IPS-11a (cell line): Measurements from ENCODE around the gene SMIM3.
A peak's percentile ranks its signal among the peaks of the same experiment; 100 is the strongest.
"Not testable (repeated sequence)": the region's sequence is repeated elsewhere in the genome, so short reads cannot be mapped to it uniquely, and the experiment has no call there.

Experiments used
- H3K4me3 ChIP-seq: one replicate; pipeline ENCODE4 v1.5.1; 2013; ENCODE audit warnings: low read depth, low read length, control low read depth

Gene SMIM3, protein sequence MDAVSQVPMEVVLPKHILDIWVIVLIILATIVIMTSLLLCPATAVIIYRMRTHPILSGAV

DNA sequence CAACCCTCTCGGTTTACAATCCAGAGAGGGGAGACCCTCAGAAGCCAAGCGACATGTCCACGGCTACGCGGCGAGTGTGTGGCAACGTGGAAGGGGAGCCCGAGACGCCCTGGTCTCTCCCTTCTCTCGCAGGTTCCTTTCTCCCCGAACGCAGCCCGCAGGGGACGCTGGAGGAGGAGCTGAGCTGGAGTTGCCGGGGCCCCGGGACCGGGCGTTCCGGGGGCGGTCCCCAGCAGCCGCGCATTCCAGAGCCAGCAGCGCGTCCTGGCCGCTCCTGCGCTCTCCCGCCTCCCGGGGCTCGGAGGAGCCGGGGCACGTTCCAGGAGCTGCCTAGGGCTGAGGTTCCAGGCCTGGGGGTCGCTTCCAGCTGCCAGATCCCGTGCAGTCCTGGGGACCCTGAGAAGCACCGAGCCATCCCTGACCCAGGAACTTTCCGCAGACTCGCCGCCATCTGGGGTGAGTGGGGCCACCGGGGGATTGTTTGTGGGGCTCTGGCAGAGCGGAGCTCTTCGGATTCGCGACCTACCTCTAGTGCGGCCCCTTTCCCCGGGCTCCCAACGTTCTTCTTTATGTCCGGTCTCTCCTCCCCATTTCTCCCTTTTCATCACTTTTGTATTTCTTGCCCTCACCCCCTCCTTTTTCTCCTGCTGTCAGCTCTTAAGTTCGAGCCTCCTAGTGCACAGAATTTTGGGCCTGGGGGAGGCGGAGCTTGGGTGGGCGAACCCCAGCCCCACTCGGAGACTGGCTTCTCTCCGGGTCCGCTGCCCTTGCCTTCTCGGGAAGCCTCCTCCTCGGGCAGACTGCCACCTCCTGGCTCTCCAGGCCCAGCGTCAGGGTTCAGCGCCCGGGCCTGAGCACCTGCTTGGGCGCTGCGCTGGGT is at the start of gene SMIM3:
Gene SMIM3 (plus strand): TSS at position 241 of the 880 bp plus-strand sequence. CDS start 16,684 bp downstream, outside the sequence.
- peak within 1 kb of the TSS; percentile 72 for H3K4me3 ChIP-seq

DNA sequence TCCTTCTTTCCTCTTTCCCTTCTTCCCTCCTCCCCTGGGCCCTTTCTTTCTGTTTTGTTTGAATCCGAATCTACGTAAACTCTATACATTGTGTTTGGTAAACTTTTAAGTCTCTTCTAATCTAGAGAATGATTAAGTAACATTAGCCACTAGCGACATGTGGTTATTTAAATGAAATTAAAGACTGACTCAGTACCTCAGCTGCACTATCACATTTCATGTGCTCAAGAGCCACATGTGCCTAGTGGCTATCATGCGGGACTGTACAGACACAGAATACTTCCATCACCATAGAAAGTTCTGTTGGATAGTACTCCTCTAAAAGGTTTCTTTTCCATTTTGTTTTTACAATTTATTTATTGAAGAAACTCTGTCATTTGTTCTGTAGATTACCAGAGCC is 48.7 kb upstream of the SMIM3 start:
- no peak overlapping the region for H3K4me3 ChIP-seq

DNA sequence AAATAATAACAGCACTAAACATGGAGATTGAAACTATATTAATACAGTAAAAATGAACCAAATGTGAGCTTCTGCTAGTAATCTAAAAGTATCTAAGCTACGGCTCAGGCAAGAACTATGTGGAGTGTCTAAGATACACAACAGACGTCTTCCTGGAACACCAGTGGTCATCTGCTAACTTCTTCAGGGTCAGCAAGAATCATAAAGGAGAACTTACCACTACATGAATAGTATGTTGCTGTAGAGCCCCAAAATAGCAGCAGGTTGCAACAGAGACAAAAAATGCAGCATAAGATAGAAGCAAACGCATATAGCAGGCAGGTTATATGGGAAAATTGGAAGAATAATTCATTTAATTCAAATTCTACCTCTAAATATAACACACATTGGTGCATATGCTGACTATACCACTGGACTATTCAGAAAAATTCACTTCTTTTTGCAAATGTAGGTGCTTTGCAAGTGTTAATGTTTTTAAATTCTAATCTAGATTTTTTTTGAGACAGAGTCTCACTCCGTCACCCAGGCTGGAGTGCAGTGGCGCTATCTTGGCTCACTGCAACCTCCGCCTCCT is 46.8 kb upstream of the SMIM3 start:
- H3K4me3 ChIP-seq: no peak overlapping the region

DNA sequence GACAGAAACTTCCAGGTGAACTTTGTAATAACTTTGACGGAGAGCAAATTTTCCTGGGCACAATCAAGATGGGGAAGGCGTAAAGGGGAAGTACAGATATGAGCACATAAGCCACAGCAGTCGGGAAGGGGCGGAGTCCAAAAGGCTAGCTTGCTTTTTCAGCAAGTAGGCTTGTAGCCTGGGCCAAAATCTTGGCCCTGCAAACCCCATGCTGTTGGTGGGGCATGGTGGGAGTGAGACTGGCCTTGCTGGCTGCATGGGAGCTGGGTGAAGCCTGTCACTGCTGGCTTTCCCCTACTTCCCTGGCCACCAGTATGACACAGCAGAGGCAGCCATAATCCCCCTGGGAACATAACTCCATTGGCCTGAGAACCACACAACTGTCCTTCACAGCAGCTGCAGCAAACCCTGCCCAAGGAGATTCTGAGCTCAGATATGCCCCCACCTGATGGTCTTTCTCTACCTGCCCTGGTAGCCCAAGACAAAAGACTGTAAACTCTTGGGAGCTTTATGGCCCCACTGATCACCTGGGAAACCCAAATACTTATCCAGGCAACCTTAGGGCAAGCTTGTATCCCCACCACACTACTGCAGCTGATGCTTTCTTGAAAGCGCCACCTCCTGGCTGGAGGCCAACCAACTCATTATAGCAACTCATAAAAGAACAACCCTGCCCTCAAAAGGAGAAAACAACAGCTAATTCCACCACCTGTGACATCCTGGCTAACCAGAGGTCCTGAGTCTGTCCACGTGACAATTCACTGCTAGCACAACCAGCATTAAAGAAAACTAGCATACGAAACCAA is 43.8 kb upstream of the SMIM3 start:
- H3K4me3 ChIP-seq: no peak overlapping the region

DNA sequence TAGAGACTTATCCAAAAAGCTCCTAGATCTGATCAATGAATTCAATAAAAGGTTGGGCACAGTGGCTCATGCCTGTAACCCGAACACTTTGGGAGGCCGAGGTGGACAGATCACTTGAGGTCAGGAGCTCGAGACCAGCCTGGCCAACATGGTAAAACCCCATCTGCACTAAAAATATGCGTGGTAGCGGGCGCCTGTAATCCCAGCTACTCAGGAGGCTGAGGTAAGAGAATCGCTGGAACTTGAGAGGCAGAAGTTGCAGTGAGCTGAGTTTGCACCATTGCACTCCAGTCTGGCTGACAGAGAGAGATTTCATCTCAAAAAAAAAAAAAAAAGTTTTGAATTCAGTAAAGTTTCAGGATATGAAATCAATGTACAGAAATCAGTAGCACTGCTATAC is 39.7 kb upstream of the SMIM3 start:
- H3K4me3 ChIP-seq: no peak overlapping the region

DNA sequence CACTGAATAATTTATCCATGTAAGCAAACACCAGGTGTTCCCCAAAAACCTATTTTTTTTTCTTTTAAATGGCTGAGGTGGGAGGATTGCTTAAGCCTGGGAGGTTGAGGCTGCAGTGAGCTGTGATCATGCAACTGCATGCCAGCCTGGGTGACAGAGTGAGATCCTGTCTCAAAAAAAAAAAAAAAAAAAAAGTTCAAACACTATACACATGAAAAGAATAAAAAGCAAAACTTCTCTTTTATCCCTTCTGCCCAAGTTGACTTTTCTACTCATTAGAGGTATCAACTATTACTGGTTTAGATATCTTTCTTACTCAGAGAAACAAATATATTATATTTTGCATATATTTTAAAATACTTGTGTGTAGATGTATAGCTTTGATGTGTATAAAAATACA is 37.6 kb upstream of the SMIM3 start:
- H3K4me3 ChIP-seq: no peak overlapping the region

DNA sequence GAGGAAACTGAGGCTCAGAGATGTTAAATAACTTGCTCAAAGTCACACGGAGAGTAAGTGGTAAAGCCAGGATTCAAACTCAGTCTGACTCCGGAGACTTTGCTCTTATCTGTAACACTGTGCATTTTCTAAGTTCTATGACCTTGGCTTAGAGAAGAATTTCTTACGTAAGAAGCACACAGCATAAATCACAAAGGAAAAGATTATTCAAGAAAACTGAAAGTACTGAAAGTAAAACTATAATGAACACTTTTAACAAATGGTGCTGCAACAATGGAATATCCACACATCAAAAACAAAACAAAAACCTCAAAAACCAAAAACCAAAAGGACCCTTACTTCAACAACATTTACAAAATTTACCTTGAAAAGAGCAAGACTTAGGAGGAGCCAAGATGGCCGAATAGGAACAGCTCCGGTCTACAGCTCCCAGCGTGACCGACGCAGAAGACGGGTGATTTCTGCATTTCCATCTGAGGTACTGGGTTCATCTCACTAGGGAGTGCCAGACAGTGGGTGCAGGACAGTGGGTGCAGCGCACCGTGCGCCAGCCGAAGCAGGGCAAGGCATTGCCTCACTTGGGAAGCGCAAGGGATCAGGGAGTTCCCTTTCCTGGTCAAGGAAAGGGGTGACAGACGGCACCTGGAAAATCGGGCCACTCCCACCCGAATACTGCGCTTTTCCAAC is 36.0 kb upstream of the SMIM3 start:
- not testable (repeated sequence) for H3K4me3 ChIP-seq

DNA sequence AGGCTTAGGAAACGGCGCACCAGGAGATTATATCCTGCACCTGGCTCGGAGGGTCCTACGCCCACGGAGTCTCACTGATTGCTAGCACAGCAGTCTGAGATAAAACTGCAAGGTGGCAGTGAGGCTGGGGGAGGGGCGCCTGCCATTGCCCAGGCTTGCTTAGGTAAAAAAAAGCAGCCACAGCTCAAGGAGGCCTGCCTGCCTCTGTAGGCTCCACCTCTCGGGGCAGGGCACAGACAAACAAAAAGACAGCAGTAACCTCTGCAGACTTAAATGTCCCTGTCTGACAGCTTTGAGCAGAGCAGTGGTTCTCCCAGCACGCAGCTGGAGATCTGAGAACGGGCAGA is 35.4 kb upstream of the SMIM3 start:
- H3K4me3 ChIP-seq: not testable (repeated sequence)

DNA sequence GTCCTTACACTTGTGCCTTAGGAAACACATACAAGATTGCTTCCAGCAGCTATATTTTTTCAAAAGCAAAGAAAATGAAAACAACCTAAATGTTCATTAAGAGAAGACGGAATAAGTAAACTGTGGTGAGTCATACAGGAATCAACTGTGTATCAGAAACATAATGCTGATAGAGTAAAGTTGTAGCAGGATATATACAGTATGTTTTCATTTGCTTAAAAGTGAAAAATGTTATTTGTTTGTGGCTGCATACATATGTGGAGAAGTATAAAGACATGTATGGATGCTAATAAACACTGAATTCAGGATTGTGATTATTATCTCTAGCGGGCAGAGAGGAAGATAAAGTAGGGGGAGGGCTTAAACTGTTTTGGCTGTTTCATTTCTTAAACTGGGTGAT is 28.1 kb upstream of the SMIM3 start:
- H3K4me3 ChIP-seq: no peak overlapping the region

DNA sequence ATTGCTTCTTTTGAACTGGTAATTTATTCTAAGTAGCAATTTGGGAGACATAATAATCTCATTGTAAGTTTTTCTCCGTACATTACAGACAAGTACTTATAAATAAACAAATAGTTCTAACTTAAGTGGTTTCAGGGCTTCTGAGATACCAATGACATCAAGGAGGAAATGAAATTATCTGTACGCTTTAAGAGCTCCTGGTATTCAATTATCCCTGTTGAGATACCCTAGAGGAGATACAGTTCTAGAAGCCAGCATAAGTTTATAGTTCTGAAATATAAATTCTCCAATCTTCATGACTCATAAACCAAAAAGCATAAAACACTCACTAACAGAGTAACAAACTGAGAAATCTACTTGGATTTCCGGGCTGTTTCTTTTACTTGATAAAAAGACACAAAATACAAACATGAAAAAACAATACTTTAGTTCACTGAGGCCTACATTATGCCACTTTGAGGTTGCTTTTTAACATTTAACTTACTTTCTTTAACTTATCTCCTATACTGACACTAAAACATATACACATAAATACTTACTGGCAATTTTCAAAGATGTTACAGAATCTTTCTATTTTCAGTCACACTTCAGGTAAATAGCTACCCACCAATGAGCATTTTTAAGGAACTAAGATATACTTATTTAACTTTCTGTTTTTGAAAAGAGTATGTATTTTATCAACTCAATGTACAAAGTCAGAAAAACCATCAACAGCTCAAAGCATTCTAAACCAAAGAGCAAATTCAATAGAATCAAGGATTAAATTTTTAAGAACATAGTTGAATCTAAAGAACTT is 27.3 kb upstream of the SMIM3 start:
- no peak overlapping the region for H3K4me3 ChIP-seq

DNA sequence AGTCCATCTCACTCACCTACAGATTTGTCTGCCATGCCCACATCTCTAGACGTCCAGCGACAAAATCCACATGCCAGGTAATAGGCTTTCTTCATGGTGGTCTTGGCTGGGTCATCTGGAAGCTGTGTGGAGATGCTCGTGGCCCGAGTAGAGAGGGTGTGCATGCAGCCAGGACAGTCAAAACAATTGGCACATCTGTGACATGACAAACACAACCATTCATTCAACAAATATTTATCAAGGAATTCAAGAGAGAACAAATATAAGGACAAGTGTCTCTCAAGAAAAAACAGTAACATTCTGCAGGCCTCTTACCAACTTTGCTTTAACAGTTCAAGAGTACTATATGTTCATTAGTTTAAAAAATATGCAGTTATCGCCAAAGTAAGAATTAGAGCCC is 25.1 kb upstream of the SMIM3 start:
- H3K4me3 ChIP-seq: no peak overlapping the region

DNA sequence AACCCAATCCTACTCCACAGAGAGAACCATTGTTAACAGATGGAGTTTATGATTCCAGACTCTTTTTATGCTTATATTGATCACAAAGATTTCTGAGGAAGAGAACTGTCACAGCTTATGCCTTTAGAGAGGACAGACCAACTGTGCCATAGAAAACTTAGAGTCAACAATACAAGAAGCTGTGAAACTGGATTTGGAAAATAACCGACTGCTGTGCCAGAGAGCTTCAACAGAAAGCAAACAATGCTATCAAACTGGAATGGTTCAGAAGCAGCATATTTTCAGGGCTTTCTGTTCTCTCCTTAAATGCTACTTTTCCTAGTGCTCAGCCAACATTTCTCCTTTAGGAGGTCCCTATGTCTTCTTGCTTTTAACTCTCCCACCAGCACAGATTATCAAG is 24.7 kb upstream of the SMIM3 start:
- no peak overlapping the region for H3K4me3 ChIP-seq

DNA sequence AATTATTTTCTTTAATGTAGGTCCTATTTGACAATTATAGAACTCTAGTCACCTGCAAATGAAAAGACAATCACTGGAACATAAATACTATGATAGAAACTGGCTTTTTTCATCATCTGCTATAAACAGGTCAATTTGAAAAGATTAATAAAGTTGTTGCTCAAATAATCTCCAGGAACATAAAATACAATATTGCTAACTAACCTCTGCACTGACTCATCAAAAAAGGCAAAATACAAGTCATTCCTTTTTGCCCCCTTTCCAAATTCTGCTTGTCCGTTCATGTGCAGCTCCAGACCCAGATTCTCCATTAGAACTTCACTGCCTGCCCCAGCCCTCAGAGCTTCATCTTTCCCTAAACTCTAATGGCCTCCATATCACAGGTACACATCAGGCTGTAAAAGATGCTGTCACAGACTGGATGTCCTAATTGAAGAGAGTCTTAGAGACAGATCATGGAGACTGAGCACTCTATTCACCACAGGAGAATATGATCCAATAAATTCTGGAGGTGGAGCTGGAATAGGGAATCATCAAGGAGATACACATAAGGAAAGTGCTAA is 21.4 kb upstream of the SMIM3 start:
- H3K4me3 ChIP-seq: no peak overlapping the region

DNA sequence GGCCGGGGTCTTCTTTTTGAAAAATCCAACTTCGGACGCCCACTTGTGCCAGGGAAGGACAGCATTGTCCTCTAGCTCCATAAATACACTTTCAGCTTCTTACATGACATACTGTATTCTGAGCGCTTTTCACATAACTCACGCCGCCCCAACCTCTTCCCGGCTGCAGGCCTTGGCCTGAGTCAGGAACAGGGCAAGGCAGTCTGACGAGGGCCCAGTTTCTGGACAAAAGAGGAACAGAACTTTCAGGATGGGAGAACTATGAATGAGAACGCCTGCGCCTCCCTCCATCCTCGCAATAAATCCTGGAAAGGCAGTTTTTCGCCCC is 20.4 kb upstream of the SMIM3 start:
- peak overlapping the region; percentile 78 for H3K4me3 ChIP-seq

DNA sequence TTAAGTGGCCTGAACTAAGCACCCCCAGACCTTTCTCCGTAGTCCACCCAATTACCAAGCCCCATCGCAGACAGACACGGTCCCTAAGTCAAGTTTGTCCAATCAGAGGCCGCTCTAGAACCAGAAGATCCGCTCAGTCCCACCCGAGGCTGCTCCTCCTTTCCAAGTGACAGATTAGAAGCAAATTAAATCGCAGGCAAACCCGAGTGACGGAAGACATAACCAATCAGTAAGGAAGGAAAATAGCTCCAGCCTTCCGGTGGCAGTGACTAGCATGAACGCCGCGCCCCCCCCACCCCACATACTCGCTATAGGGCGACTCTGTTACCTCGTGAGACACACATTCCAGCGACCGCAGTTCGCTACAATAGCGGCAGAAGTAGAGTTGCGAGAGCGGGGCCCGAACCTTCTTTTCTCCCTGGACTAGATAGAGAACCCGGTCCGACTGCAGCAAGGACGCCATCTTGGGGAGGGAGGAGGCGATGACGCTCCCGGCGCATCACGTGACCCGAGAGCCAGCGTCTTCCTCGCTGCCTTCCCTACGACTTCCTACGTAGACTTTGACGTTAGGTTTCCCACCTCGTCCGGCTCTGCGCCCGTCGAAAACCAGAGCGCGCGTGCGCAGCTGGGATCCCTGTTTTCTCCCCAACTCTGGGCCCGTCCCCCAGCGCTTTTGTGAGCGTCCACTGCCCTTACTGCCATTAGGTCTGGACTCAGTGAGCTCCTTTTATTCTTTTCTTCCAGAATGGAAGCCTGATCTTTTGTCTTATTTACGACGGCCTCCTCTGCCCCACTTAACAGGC is 19.8 kb upstream of the SMIM3 start, which contains the start of gene DCTN4:
Gene DCTN4 (minus strand): TSS at position 487 of the 803 bp plus-strand sequence. CDS start 24 bp downstream, at position 463.
- H3K4me3 ChIP-seq: peak within 1 kb of the TSS; percentile 78

DNA sequence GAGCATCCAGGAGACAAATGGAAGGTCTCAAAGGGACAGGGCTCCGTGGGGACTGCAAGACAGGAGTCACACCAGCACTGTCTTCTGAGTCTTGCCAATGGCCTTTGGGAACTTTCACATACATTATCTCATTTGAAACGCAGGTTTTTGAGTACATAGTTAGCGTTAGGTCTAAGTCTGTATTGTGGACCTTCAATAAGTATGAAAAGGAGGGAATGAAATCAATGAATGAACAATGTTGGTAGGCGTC is 19.3 kb upstream of the SMIM3 start:
- H3K4me3 ChIP-seq: peak overlapping the region; percentile 78

DNA sequence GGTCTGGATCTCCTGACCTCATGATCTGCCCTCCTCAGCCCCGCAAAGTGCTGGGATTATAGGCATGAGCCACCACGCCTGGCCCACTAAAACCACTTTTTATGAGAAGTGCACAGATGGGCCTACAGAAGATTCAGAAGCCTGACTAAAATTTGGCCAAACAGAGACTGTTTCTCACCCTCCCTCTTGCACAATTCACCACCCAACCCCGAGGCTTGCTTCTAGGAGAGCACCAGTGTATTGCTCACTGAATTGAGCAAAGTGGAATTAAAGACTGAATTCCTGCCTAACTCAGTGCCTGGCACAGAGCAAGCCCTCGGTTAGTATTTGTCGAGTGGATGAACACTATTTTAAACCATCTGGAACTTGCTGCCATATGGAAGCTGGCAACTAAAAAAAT is 16.3 kb upstream of the SMIM3 start:
- no peak overlapping the region for H3K4me3 ChIP-seq

DNA sequence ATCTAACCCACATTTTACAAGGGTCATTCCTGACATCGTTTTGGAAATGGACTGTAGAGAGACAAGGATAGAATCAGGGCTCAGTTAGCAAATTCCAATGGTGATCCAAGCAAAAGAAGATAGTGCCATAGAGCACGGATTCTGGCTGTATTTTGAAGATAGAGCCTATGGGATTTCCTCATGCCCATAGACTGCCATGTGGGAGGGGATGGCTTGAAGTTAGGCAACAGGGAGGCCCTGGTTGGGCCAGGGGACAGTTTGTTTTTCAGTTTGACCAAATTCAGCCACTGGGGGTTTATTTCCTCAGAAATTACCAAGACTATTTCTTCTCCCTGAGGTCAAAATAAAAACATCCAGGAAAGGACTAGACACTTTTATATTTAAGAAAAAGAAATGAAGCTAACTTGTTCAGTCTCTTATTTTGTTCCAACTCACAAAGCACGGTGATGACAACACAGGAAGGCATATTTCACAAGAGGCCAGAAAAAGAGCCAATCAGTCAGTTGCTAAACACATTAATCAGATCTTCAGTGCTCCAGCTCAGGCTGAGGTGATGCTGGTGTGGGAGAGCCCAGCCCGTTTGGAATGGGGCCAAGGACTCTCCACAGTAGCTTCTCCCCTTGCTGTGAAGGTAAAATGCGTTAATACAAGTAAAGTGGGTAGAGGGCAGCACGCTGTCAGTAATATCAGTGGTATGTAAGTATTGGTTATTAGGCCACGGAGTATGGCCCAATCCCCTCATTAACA is 15.4 kb upstream of the SMIM3 start:
- no peak overlapping the region for H3K4me3 ChIP-seq

DNA sequence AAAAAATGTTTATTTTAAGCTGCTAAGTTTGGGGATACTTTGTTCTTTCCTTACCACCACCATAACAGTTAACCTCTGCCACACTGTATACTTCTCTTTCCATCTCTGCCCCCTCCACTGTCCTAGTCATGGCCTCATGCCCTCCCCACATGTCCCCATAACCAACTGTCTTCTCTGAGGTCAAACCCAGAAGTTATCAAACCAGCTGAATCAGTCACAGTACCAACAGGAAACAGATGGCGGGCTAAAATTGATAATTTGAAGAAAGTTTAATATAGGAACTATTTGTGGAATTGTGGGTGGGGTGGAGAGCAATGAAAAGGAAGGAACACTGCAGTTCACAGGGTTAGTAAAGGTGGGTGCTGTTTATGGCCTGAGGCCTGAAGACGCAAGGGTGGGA is 14.0 kb upstream of the SMIM3 start:
- H3K4me3 ChIP-seq: no peak overlapping the region
